ENCODE data around the gene IGSF5. TPM values are rescaled to one million over a fixed set of nuclear protein-coding genes. Genes with fewer than 3 reads are reported as not detected.

Gene IGSF5
- total RNA-seq, 1 experiment from 2014 or later, result 0.18 TPM

- no peak overlapping the region for H3K4me3 Mint-ChIP-seq (ENCODE audit: unreplicated experiment)
- H3K9me3 ChIP-seq, result no peaks in the 10 kb centered on the region
- no peak for TF ChIP-seq CTCF (IDR thresholded peaks at IDR 0.05; ENCODE audit: insufficient read depth in 1 of 2, low read depth in 1 of 2, low read length in 1 of 2, severe bottlenecking in 1 of 2, unreplicated experiment in 1 of 2)
- no peaks in the 10 kb centered on the region for H3K27me3 Mint-ChIP-seq (ENCODE audit: insufficient read depth, unreplicated experiment)
- no peaks in the 10 kb centered on the region for H3K27me3 ChIP-seq (replicated peaks; ENCODE audit: control insufficient read depth, insufficient read depth, low read length)
- no peak overlapping the region for H3K27ac Mint-ChIP-seq (ENCODE audit: unreplicated experiment)
- no peak overlapping the region for H3K4me3 ChIP-seq (ENCODE audit: low read depth, low read length)
- H3K4me1 ChIP-seq, result no peaks in the 10 kb centered on the region
- H3K36me3 Mint-ChIP-seq (ENCODE audit: insufficient read depth, unreplicated experiment), result no peaks in the 10 kb centered on the region
- H3K9me3 Mint-ChIP-seq (ENCODE audit: unreplicated experiment), result no peaks in the 10 kb centered on the region
- H3K4me1 Mint-ChIP-seq (ENCODE audit: low read depth, unreplicated experiment), result no peaks in the 10 kb centered on the region
- ChIA-PET CTCF (interaction anchor here (1.1 kb wide), 1 partner anchor 8 kb away, joined by 4 read pairs; no protein-coding TSS in a partner anchor), POLR2A (no interaction called here)
- no TSS peak for BruUV-seq (replicated peaks)
- intact Hi-C loops (cut with micrococcal nuclease; ENCODE audit: unreplicated experiment), result no loop called here
- H3K36me3 ChIP-seq (ENCODE audit: control insufficient read depth, insufficient read depth, low read length), result no peaks in the 10 kb centered on the region
- DNase-seq, result no peak
These were observed 51.5 kb downstream of the IGSF5 start for GRCh38 chr21:39796466-39796865.

GRCh38 chr21:39799178-39799577, 54.2 kb downstream of the IGSF5 start:
- no peak overlapping the region for H3K4me3 ChIP-seq (ENCODE audit: low read depth, low read length)
- H3K9me3 Mint-ChIP-seq (ENCODE audit: unreplicated experiment), result no peaks in the 10 kb centered on the region
- no peak for TF ChIP-seq CTCF (IDR thresholded peaks at IDR 0.05; ENCODE audit: insufficient read depth in 1 of 2, low read depth in 1 of 2, low read length in 1 of 2, severe bottlenecking in 1 of 2, unreplicated experiment in 1 of 2)
- no peak overlapping the region for H3K27ac Mint-ChIP-seq (ENCODE audit: unreplicated experiment)
- no peaks in the 10 kb centered on the region for H3K36me3 Mint-ChIP-seq (ENCODE audit: insufficient read depth, unreplicated experiment)
- intact Hi-C loops (cut with micrococcal nuclease; ENCODE audit: unreplicated experiment), result no loop called here
- H3K4me1 ChIP-seq, result no peaks in the 10 kb centered on the region
- no peaks in the 10 kb centered on the region for H3K4me1 Mint-ChIP-seq (ENCODE audit: low read depth, unreplicated experiment)
- no peak overlapping the region for H3K4me3 Mint-ChIP-seq (ENCODE audit: unreplicated experiment)
- ChIA-PET POLR2A (no interaction called here), CTCF (no interaction called here)
- no peaks in the 10 kb centered on the region for H3K27me3 Mint-ChIP-seq (ENCODE audit: insufficient read depth, unreplicated experiment)
- DNase-seq, result no peak
- no peaks in the 10 kb centered on the region for H3K27me3 ChIP-seq (replicated peaks; ENCODE audit: control insufficient read depth, insufficient read depth, low read length)
- no peaks in the 10 kb centered on the region; the same call in 1 of the 2 replicates for H3K36me3 ChIP-seq (ENCODE audit: control insufficient read depth, insufficient read depth, low read length)
- H3K9me3 ChIP-seq, result no peaks in the 10 kb centered on the region
- no TSS peak for BruUV-seq (replicated peaks)

GRCh38 chr21:39800311-39800710, 55.3 kb downstream of the IGSF5 start:
- intact Hi-C loops (cut with micrococcal nuclease; ENCODE audit: unreplicated experiment), result no loop called here
- ChIA-PET CTCF (no interaction called here), POLR2A (no interaction called here)
- Histone ChIP-seq H3K4me1 (no peaks in the 10 kb centered on the region), H3K27me3 (replicated peaks; ENCODE audit: control insufficient read depth, insufficient read depth, low read length) (no peaks in the 10 kb centered on the region), H3K36me3 (ENCODE audit: control insufficient read depth, insufficient read depth, low read length) (no peaks in the 10 kb centered on the region; the same call in 1 of the 2 replicates), H3K4me3 (ENCODE audit: low read depth, low read length) (no peak overlapping the region), H3K9me3 (no peaks in the 10 kb centered on the region)
- no TSS peak for BruUV-seq (replicated peaks)
- Mint-ChIP-seq H3K27me3 (ENCODE audit: insufficient read depth, unreplicated experiment) (no peaks in the 10 kb centered on the region), H3K36me3 (ENCODE audit: insufficient read depth, unreplicated experiment) (no peaks in the 10 kb centered on the region), H3K4me1 (ENCODE audit: low read depth, unreplicated experiment) (no peaks in the 10 kb centered on the region), H3K9me3 (ENCODE audit: unreplicated experiment) (peaks cover 6% of the 10 kb centered on the region), H3K4me3 (ENCODE audit: unreplicated experiment) (no peak overlapping the region), H3K27ac (ENCODE audit: unreplicated experiment) (no peak overlapping the region)
- DNase-seq, result no peak
- TF ChIP-seq CTCF (IDR thresholded peaks at IDR 0.05; ENCODE audit: insufficient read depth in 1 of 2, low read depth in 1 of 2, low read length in 1 of 2, severe bottlenecking in 1 of 2, unreplicated experiment in 1 of 2), result no peak

Data from Caco-2 (cell line).